B cell (primary cell): ENCODE measurements around the gene ARFGEF2.

Source experiments
- EZH2 ChIP-seq: IDR thresholded peaks from 2 replicates; pipeline ENCODE4 v1.6.1; 2012; ENCODE audit warnings: borderline replicate concordance, low read depth, mild to moderate bottlenecking, moderate library complexity, low read length; ENCODE audit not compliant: insufficient read depth, poor library complexity, severe bottlenecking
- TF ChIP-seq, protein P1 (sequence below): fragments of 200-600 bp; IDR thresholded peaks from one replicate; pipeline ENCODE4 v1.8.0; 2022; ENCODE audit warnings: antibody characterized with exemption, mild to moderate bottlenecking

- TF ChIP-seq, protein P1, sequence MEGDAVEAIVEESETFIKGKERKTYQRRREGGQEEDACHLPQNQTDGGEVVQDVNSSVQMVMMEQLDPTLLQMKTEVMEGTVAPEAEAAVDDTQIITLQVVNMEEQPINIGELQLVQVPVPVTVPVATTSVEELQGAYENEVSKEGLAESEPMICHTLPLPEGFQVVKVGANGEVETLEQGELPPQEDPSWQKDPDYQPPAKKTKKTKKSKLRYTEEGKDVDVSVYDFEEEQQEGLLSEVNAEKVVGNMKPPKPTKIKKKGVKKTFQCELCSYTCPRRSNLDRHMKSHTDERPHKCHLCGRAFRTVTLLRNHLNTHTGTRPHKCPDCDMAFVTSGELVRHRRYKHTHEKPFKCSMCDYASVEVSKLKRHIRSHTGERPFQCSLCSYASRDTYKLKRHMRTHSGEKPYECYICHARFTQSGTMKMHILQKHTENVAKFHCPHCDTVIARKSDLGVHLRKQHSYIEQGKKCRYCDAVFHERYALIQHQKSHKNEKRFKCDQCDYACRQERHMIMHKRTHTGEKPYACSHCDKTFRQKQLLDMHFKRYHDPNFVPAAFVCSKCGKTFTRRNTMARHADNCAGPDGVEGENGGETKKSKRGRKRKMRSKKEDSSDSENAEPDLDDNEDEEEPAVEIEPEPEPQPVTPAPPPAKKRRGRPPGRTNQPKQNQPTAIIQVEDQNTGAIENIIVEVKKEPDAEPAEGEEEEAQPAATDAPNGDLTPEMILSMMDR: no peak
- TF ChIP-seq EZH2: no peak
These were observed 54.4 kb downstream of the ARFGEF2 start for GRCh38 chr20:48975955-48976354.
